ENCODE results near the gene FASN. TPM values are rescaled to one million over a fixed set of nuclear protein-coding genes. Genes with fewer than 3 reads are reported as not detected.

FASN gene
- polyA plus RNA-seq, 2 of the 4 experiments (the other 2 are of a cell fraction): 12.9 to 169 TPM

DNA sequence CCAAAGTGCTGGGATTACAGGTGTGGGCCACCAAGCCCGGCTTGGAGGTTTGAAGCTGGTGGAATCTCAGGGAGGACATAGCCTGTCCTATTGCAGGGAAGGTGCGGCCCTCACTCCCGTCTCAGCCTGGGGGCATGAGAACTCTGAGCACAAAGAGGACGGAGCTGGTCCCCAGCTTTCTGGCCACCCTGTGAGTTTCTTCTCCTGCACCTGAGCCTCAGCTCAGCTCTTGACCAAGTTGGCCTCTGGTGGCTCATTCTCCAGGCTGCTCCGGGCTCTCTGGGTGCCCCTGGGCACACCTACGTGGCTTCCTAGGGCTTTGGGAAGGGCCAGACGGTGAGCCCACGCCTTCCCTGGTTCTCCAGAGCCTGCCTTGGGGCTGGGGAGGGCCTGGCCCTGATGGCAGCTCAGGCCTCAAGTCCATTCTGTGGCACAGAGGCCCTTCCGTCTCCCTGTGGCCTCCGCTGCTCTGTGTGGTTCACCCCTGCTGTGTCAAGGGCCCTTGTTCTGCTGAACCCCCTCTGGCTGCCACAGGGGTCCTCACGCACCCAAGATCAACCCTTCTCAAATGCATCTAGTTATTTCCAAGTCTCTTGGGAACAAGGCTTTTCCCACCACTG is 6.9 kb upstream of the FASN start:
- Histone ChIP-seq H3K27ac (peak overlapping the region in 1 of 2 experiments; percentile 5; a peak in 1 of 6 replicates), H3K4me1 (peaks cover 55% of the 10 kb centered on the region), H3K4me3 (no peak overlapping the region), H3K9me3 (no peaks in the 10 kb centered on the region), H3K4me2 (no peak overlapping the region)
- TF ChIP-seq RCOR1 (IDR thresholded peaks at IDR 0.05; ENCODE audit: low read depth, low read length) (no peak), CBX2 (IDR thresholded peaks at IDR 0.05; ENCODE audit: borderline replicate concordance, low read depth) (no peak), CEBPB (IDR thresholded peaks at IDR 0.05) (no peak), ZNF302 (CRISPR knock-in tag; IDR thresholded peaks at IDR 0.05) (no peak), MAZ (IDR thresholded peaks at IDR 0.05; ENCODE audit: borderline replicate concordance, low read depth, low read length) (no peak), ZC3H11A (IDR thresholded peaks at IDR 0.05) (no peak), MYC (IDR thresholded peaks at IDR 0.05; ENCODE audit: borderline replicate concordance, low read length) (no peak), ESRRA (IDR thresholded peaks at IDR 0.05; ENCODE audit: borderline replicate concordance, low read length) (no peak), POLR2A (IDR thresholded peaks at IDR 0.05; ENCODE audit: low read length) (no peak), POLR2AphosphoS2 (conservative IDR thresholded peaks at IDR 0.05; ENCODE audit: low read length) (no peak)
- TF ChIP-seq, protein P1, sequence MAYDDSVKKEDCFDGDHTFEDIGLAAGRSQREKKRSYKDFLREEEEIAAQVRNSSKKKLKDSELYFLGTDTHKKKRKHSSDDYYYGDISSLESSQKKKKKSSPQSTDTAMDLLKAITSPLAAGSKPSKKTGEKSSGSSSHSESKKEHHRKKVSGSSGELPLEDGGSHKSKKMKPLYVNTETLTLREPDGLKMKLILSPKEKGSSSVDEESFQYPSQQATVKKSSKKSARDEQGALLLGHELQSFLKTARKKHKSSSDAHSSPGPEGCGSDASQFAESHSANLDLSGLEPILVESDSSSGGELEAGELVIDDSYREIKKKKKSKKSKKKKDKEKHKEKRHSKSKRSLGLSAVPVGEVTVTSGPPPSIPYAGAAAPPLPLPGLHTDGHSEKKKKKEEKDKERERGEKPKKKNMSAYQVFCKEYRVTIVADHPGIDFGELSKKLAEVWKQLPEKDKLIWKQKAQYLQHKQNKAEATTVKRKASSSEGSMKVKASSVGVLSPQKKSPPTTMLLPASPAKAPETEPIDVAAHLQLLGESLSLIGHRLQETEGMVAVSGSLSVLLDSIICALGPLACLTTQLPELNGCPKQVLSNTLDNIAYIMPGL (CRISPR knock-in tag; IDR thresholded peaks at IDR 0.05; ENCODE audit: borderline replicate concordance): no peak
- TF ChIP-seq, protein P2, sequence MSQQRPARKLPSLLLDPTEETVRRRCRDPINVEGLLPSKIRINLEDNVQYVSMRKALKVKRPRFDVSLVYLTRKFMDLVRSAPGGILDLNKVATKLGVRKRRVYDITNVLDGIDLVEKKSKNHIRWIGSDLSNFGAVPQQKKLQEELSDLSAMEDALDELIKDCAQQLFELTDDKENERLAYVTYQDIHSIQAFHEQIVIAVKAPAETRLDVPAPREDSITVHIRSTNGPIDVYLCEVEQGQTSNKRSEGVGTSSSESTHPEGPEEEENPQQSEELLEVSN (IDR thresholded peaks at IDR 0.05; ENCODE audit: borderline replicate concordance, low read depth): no peak
- TF ChIP-seq, protein P3, sequence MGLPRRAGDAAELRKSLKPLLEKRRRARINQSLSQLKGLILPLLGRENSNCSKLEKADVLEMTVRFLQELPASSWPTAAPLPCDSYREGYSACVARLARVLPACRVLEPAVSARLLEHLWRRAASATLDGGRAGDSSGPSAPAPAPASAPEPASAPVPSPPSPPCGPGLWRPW (IDR thresholded peaks at IDR 0.05): no peak
- no peak for FAIRE-seq
- 87% methylated on average over 11 of the region's 11 CpGs for WGBS (ENCODE audit: missing lambda C conversion rate)
- DNase-seq (ENCODE audit: low read depth in 1 of 2, low spot score in 1 of 2): no peak
- CTCF ChIA-PET: interaction anchor here (0.8 to 4.1 kb wide), 8 partner anchors 9 to 309 kb away, joined by 3 to 22 read pairs (median 4); no protein-coding TSS in a partner anchor
- POLR2A ChIA-PET: no interaction called here
- no peak for ATAC-seq

DNA sequence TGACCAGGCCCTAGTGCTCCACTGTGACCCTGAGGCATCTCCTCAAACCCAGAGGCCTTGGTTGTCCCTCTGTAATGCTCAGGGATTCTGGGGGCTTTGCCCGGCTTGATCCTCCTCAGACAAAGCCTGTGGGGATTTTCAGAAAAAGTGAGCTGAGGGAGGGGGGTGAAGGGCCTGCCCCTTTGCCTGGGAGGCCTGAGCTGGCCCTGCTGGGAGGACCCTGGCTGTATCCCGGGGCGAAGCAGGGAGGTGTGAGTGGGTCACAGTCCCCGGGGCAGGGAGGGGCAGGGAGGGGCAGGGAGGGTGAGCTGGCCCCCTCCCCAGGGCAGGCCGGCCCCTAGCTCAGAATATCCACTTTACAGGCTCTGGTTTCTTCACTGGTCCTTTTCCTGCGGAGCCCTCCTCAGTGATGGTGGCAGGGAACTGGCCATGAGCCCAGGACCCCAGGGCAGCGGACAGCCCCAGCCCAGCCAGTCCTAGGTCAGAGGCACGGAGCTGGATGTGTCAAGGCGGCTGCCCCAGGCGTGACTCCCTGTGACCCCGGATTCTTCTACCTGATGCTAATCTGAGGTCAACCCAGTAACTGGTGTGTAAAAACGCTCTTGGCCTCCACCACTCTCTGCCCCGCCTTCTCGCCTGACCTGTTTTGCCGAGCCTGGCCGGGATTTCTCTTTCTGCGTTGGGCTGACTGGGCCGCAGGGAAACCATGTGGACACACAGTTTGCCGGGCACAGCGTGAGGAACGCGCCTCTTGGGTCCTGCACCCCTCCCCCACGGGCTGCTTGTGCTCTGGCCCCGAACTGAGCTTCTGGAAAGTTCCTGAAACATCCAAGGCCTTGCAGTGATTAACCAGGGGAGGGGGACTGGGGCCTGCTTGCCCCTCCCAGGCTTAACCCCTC is 5.8 kb upstream of the FASN start:
- TF ChIP-seq NFE2L2 (conservative IDR thresholded peaks at IDR 0.05; ENCODE audit: low read length): no peak
- TF ChIP-seq CBX2 (IDR thresholded peaks at IDR 0.05; ENCODE audit: borderline replicate concordance, low read depth): no peak
- TF ChIP-seq GATA3 (IDR thresholded peaks at IDR 0.05; ENCODE audit: borderline replicate concordance): no peak
- TF ChIP-seq ESRRA (IDR thresholded peaks at IDR 0.05; ENCODE audit: borderline replicate concordance, low read length): no peak
- no peak for TF ChIP-seq HDAC2 (IDR thresholded peaks at IDR 0.05)
- 0 out of 5 replicates have a peak, but pooled peaks of 1 of the 2 experiments have one; percentile 25 for TF ChIP-seq JUN (IDR thresholded peaks at IDR 0.05)
- TF ChIP-seq, protein P4, sequence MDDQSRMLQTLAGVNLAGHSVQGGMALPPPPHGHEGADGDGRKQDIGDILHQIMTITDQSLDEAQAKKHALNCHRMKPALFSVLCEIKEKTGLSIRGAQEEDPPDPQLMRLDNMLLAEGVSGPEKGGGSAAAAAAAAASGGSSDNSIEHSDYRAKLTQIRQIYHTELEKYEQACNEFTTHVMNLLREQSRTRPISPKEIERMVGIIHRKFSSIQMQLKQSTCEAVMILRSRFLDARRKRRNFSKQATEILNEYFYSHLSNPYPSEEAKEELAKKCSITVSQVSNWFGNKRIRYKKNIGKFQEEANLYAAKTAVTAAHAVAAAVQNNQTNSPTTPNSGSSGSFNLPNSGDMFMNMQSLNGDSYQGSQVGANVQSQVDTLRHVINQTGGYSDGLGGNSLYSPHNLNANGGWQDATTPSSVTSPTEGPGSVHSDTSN (IDR thresholded peaks at IDR 0.05): peak; percentile 46; the same call in 1 of the 2 replicates
- no peak for TF ChIP-seq MAFK (IDR thresholded peaks at IDR 0.05; ENCODE audit: partially characterized antibody)
- TF ChIP-seq RAD21 (conservative IDR thresholded peaks at IDR 0.05 in 1 of 2, IDR thresholded peaks at IDR 0.05 in 1 of 2): no peak
- ATAC-seq (no peak), DNase-seq (ENCODE audit: low read depth in 1 of 2, low spot score in 1 of 2) (no peak), FAIRE-seq (no peak)
- Histone ChIP-seq H3K4me3 (no peak overlapping the region), H3K9me3 (no peaks in the 10 kb centered on the region), H3K27ac (peak overlapping the region in 1 of 2 experiments; percentile 48; a peak in 3 of 6 replicates), H3K4me2 (no peak overlapping the region), H3K4me1 (peaks cover 65% of the 10 kb centered on the region)
- CTCF ChIA-PET: interaction anchor here (0.8 to 4.1 kb wide), 5 partner anchors 10 to 82 kb away, joined by 3 to 22 read pairs (median 4); partner anchors contain the start of gene DCXR
- POLR2A ChIA-PET: no interaction called here
- WGBS (ENCODE audit: missing lambda C conversion rate): 87% methylated on average over 24 of the region's 24 CpGs

Data from A549 (cell line).